GM23248 (cell line): ENCODE measurements around the gene STXBP4. TPM values are rescaled to one million over a fixed set of nuclear protein-coding genes. Genes with fewer than 3 reads are reported as not detected.

ENCODE experiments used
- DNase-seq: peaks from one replicate; pipeline ENCODE4 v3.0.0-alpha.2; 2015
- H2AFZ ChIP-seq: fragments of 200-600 bp; sonication (generic); 2 replicates; pipeline ENCODE4 v1.6.1; 2016; ENCODE audit warnings: antibody characterized with exemption
- H3F3A ChIP-seq: fragments of 200-600 bp; sonication (generic); 2 replicates; pipeline ENCODE4 v1.6.1; 2016; ENCODE audit warnings: mild to moderate bottlenecking, antibody characterized with exemption, mixed run types; ENCODE audit not compliant: insufficient read depth
- H3K27ac ChIP-seq: fragments of 200-600 bp; sonication (generic); 2 replicates; pipeline ENCODE4 v1.5.1; 2016; ENCODE audit warnings: mild to moderate bottlenecking
- H3K27me3 ChIP-seq: fragments of 200-600 bp; sonication (generic); replicated peaks from 2 replicates; pipeline ENCODE4 v1.6.1; 2016; ENCODE audit warnings: mild to moderate bottlenecking; ENCODE audit not compliant: insufficient read depth
- H3K36me3 ChIP-seq: fragments of 200-600 bp; sonication (generic); 2 replicates; pipeline ENCODE4 v1.6.1; 2016; ENCODE audit warnings: low read depth, mild to moderate bottlenecking
- H3K4me1 ChIP-seq: fragments of 200-600 bp; sonication (generic); 2 replicates; pipeline ENCODE4 v1.6.1; 2016; ENCODE audit warnings: mild to moderate bottlenecking; ENCODE audit not compliant: insufficient read depth
- H3K4me2 ChIP-seq: fragments of 200-600 bp; sonication (generic); one replicate; pipeline ENCODE4 v1.6.1; 2016; ENCODE audit warnings: mild to moderate bottlenecking; ENCODE audit not compliant: unreplicated experiment
- H3K4me3 ChIP-seq: fragments of 200-600 bp; sonication (generic); 2 replicates; pipeline ENCODE4 v1.5.1; 2016; ENCODE audit warnings: mild to moderate bottlenecking
- H3K79me2 ChIP-seq: fragments of 200-600 bp; sonication (generic); 2 replicates; pipeline ENCODE4 v1.6.1; 2016; ENCODE audit warnings: mild to moderate bottlenecking; ENCODE audit not compliant: insufficient read depth
- H3K9ac ChIP-seq: fragments of 200-600 bp; sonication (generic); 2 replicates; pipeline ENCODE4 v1.6.1; 2016; ENCODE audit warnings: mild to moderate bottlenecking
- H3K9me2 ChIP-seq: fragments of 200-600 bp; sonication (generic); 2 replicates; pipeline ENCODE4 v1.6.1; 2016; ENCODE audit warnings: mixed run types, mild to moderate bottlenecking, moderate library complexity; ENCODE audit not compliant: insufficient read depth
- H3K9me3 ChIP-seq: fragments of 200-600 bp; sonication (generic); one replicate; pipeline ENCODE4 v1.6.1; 2017; ENCODE audit warnings: low read depth
- H4K20me1 ChIP-seq: fragments of 200-600 bp; sonication (generic); 2 replicates; pipeline ENCODE4 v1.6.0; 2016; ENCODE audit not compliant: insufficient read depth
- EZH2 ChIP-seq: fragments of 200-600 bp; sonication (generic); IDR thresholded peaks from 2 replicates; pipeline ENCODE4 v1.6.1; 2018; ENCODE audit warnings: antibody characterized with exemption, mild to moderate bottlenecking; ENCODE audit not compliant: insufficient read depth, poor library complexity, severe bottlenecking
- EZH2phosphoT487 ChIP-seq: fragments of 200-600 bp; sonication (generic); IDR thresholded peaks from 2 replicates; pipeline ENCODE4 v1.6.1; 2018; ENCODE audit warnings: antibody characterized with exemption, moderate library complexity, mild to moderate bottlenecking, low read depth; ENCODE audit not compliant: insufficient read depth
- WGBS, 2 experiments: methylation state at CpG; one replicate each; pipeline ENCODE4 v1.1.6; 2015 to 2017; ENCODE audit warnings: low lambda C conversion rate in 2 of 2, low coverage in 1 of 2; ENCODE audit errors: missing lambda C conversion rate in 2 of 2; 5-methylcytosine and 5-hydroxymethylcytosine counted together
- in situ Hi-C: fragments of 300-500 bp; cut with MboI; formaldehyde crosslinking; loops from 2 replicates; pipeline ENCODE4 v1.15.0; 2020
- polyA plus RNA-seq: library from polyadenylated mRNA; unstranded; fragments of >200 nt; fragmentation: Nextera tagmentation; extraction: Ambion mirVana; gene quantifications from 2 replicates; pipeline ENCODE4 v1.2.1, GENCODE V29; 2016
- total RNA-seq: library from RNA; depleted of rRNA; stranded (reverse); fragments of >200 nt; shearing (Covaris generic); gene quantifications from 2 replicates; pipeline ENCODE4 v1.2.3, GENCODE V29; 2014

STXBP4 gene
- total and polyA plus RNA-seq, 2 experiments from 2014 or later: 5.9 to 8.7 TPM

DNA sequence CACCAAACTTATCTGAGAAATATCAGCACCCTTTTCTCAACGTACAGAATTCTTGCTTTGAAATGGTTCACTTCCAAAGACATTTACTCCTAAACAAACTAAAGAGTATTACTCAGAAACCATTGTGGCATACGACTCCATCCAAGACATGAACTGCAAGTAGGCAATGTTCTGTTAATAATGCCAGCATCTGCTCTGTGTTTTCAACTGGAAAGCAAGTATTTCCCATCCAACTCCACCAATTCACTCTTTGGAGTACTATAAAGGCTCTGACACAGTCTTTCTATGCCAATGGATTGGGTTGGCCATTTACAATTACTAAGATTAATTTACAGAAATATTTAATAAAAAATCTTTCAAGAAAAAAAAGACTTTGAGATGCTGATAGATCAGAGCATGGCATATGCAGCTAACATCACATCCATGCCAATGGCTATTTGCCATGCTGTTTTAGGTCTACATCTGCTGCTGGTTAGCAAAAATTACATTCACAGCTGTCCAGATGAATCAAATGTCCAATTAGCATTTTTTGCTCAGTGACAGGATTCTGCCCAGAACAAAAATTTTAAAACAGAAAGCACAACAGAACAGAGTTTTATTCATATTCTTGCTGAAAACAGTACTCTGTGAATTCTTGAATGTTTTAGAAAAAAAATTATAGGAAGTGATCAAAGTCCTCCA, 230.3 kb downstream of the STXBP4 start:
- H3F3A ChIP-seq: no peaks in the 10 kb centered on the region
- no peaks in the 10 kb centered on the region for H3K9me2 ChIP-seq
- WGBS, 2 experiments: 9 to 10% methylated on average over 2 of the region's 2 CpGs
- H3K4me1 ChIP-seq: 0 out of 2 replicates have a peak, but pooled peaks cover 6% of the 10 kb centered on the region
- H3K79me2 ChIP-seq: no peaks in the 10 kb centered on the region
- peak overlapping the region; percentile 31 for H3K4me2 ChIP-seq
- H4K20me1 ChIP-seq: no peaks in the 10 kb centered on the region
- H3K27me3 ChIP-seq: no peaks in the 10 kb centered on the region
- no peak overlapping the region for H3K9ac ChIP-seq
- no peak for DNase-seq
- H3K36me3 ChIP-seq: no peaks in the 10 kb centered on the region
- TF ChIP-seq EZH2 (no peak), EZH2phosphoT487 (no peak)
- 0 out of 2 replicates have a peak overlapping the region, but pooled peaks have one; percentile 77 for H2AFZ ChIP-seq
- in situ Hi-C loops: no loop called here
- H3K9me3 ChIP-seq: no peaks in the 10 kb centered on the region
- no peak overlapping the region for H3K27ac ChIP-seq
- no peak overlapping the region for H3K4me3 ChIP-seq

DNA sequence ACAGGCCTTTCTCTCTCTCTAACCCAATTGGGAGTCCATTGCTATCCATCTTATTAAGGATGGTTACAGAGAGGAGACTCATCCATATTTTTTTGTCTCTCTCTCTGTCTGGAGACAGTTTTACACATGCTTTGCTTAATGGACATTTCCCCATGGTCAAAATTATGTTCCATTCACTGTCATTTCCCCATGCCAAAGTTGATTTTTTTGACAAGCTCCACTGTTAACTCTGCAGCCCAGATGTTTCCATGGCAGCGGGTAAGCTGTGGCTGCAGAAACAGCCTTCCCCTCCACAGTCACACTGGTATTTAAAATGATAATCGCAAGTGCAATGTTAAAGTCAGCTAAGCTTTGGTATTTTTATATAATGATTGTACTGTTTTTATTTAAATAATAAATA, 232.3 kb downstream of the STXBP4 start:
- no peak overlapping the region for H3K27ac ChIP-seq
- WGBS, 2 experiments: 11 to 12% methylated on average over 2 of the region's 2 CpGs
- no peaks in the 10 kb centered on the region for H4K20me1 ChIP-seq
- in situ Hi-C loops: no loop called here
- no peaks in the 10 kb centered on the region for H3K79me2 ChIP-seq
- no peak overlapping the region for H3K4me2 ChIP-seq
- no peaks in the 10 kb centered on the region for H3F3A ChIP-seq
- no peaks in the 10 kb centered on the region for H3K27me3 ChIP-seq
- DNase-seq: no peak
- no peaks in the 10 kb centered on the region for H3K9me3 ChIP-seq
- H3K36me3 ChIP-seq: no peaks in the 10 kb centered on the region
- no peak overlapping the region for H2AFZ ChIP-seq
- no peak overlapping the region for H3K4me3 ChIP-seq
- no peaks in the 10 kb centered on the region for H3K9me2 ChIP-seq
- H3K9ac ChIP-seq: no peak overlapping the region
- TF ChIP-seq EZH2: no peak
- no peak for TF ChIP-seq EZH2phosphoT487
- H3K4me1 ChIP-seq: 0 out of 2 replicates have a peak, but pooled peaks cover 6% of the 10 kb centered on the region

DNA sequence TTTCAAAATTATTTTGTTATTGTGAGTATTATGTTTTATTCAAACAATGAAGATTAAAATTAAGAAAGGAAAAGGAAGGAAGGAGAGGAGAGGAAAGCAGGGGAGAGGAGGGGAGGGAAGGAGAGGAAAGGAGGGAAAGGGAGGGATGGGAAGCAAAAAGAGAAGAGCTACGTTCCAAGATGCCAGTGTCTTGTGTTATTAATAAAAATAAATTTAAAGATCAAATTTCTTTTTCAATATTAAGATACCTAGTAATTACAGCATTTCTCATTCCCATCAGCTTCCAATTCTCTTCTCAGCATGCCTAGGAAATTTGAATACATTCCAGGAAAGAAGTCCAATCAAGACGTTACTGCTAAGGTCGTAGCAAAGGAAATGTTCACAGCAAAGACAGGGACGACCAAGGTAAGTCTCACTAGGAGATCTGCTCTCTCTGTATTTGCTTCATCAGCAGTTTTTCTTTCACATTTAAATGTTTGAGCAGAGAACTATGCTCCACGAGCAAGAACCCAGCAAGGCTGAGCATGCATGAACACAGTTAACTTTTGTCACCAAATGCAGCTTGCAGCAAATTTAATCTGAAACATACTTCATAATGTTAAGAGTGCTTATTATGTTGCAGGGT, 232.9 kb downstream of the STXBP4 start:
- Histone ChIP-seq H3K4me3 (no peak overlapping the region), H3K4me2 (no peak overlapping the region)

DNA sequence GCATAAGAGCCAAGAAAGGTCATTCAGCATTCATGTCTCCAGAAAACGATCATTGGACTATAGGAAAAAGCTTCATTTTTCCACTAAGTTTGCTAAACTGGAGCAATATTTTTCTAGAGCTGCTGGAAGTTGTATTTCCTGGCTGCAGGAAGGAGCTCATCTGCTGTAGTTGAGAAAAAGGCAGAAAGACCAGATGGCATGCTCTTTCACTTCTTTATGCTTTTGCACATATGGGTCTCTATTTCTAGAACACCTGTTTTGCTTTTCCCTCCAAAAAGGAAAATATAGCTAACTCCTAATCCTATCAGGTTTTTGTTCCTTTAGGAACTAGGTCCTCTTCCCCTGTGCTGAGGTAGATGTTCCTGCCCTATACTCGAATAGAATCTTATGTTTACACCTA, 234.3 kb downstream of the STXBP4 start:
- DNase-seq: no peak
- Histone ChIP-seq H3K4me2 (no peak overlapping the region), H3K27ac (no peak overlapping the region), H4K20me1 (no peaks in the 10 kb centered on the region), H3K27me3 (no peaks in the 10 kb centered on the region), H3K9me3 (no peaks in the 10 kb centered on the region), H3K36me3 (no peaks in the 10 kb centered on the region), H3K4me1 (0 out of 2 replicates have a peak, but pooled peaks cover 6% of the 10 kb centered on the region), H3K79me2 (no peaks in the 10 kb centered on the region), H3K9ac (no peak overlapping the region), H2AFZ (no peak overlapping the region), H3K9me2 (no peaks in the 10 kb centered on the region), H3F3A (no peaks in the 10 kb centered on the region), H3K4me3 (no peak overlapping the region)
- in situ Hi-C loops: no loop called here
- TF ChIP-seq EZH2 (no peak), EZH2phosphoT487 (no peak)
- 37 to 44% methylated on average over 2 of the region's 2 CpGs for WGBS, 2 experiments

More for the DNA sequence above, 232.9 kb downstream of the STXBP4 start:
- no peaks in the 10 kb centered on the region for H3K9me2 ChIP-seq
- no peaks in the 10 kb centered on the region for H3F3A ChIP-seq
- in situ Hi-C loops: no loop called here
- H3K36me3 ChIP-seq: no peaks in the 10 kb centered on the region
- DNase-seq: no peak
- 11 to 14% methylated on average over 5 of the region's 5 CpGs for WGBS, 2 experiments
- no peaks in the 10 kb centered on the region for H3K9me3 ChIP-seq
- H3K27ac ChIP-seq: no peak overlapping the region
- H2AFZ ChIP-seq: no peak overlapping the region
- TF ChIP-seq EZH2phosphoT487: no peak
- no peak for TF ChIP-seq EZH2
- H3K27me3 ChIP-seq: no peaks in the 10 kb centered on the region
- H3K79me2 ChIP-seq: no peaks in the 10 kb centered on the region
- H3K9ac ChIP-seq: no peak overlapping the region
- H3K4me1 ChIP-seq: 0 out of 2 replicates have a peak, but pooled peaks cover 6% of the 10 kb centered on the region
- no peaks in the 10 kb centered on the region for H4K20me1 ChIP-seq
